GM18867 (cell line): ENCODE data around the gene PRELID3B.
A peak's percentile ranks its signal among the peaks of the same experiment; 100 is the strongest.
"Not testable (repeated sequence)": the region's sequence is repeated elsewhere in the genome, so short reads cannot be mapped to it uniquely, and the experiment has no call there.

Experiments used
- ATAC-seq: cut with Tn5 transposase; IDR thresholded peaks from one replicate; pipeline ENCODE4 v1.9.1; 2021; ENCODE audit warnings: mild to moderate bottlenecking, moderate library complexity; ENCODE audit not compliant: unreplicated experiment

Gene PRELID3B

DNA sequence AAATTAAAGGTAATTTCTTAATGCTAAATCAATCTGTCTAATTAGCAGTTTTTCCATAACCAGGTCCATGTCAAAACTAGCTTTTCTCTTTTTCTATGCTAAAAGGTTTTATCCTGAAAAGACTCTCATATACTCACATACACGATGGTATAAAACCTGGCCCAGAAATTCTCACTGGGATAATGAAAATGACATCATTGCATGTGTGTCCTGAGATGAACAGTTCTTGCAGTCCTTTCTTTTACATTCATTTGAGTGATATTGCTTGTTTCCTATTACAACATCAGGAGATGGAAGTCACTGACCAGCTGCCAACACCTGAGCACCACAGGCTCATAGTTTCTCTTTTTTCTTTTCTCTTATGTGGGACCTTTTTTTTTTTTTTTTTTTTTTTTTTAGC lies 7.9 kb upstream of the PRELID3B start:
- no peak for ATAC-seq

DNA sequence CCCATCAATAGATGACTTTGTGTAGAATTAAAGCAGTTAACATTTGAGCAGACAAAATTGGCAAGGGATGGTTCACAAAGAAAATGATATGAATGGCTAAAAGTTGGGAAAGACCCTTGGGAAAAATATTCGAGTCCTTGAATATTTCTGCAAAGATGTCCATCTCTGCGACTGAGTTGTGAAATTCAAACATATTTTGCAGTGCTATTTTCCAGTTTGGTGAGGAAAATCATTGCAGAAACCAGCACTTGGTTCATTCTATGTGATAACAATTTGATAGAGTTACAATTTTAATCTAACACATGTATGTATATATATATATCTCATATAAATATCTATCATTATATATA lies 6.1 kb upstream of the PRELID3B start:
- no peak for ATAC-seq

DNA sequence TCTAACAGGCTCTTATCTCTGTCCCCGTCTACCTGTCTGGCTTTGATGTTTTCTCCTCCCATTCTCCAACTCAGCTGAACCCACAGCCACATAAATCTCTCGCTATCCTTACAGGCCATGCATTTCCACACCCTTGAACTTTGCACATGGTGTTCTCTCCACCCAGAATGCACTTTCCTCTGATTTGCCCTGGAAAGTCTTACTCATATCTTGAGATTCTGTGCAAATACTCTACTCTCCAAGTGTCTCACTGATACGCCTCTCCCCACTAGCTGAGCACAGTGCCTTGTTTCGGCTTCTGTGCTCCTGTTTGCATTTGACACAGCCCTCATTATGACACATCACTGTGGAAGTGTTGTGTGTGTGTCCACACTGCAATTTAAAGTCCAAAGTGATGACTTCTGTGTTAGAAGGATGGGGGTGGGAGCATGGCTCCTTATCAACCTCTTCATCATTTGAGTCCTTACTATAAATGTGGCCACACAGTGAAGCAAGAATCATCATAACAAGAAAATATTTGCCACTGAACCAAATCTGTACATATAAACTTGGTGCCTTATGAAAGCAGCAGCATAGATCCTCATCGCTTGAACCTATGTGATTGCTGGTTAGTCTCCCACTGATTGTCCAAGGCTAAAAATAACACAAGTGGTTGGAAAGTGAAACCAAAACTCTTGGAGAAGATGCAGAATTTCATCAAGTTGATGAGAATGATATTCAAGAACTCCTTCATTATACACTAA lies 5.5 kb upstream of the PRELID3B start:
- ATAC-seq = no peak

DNA sequence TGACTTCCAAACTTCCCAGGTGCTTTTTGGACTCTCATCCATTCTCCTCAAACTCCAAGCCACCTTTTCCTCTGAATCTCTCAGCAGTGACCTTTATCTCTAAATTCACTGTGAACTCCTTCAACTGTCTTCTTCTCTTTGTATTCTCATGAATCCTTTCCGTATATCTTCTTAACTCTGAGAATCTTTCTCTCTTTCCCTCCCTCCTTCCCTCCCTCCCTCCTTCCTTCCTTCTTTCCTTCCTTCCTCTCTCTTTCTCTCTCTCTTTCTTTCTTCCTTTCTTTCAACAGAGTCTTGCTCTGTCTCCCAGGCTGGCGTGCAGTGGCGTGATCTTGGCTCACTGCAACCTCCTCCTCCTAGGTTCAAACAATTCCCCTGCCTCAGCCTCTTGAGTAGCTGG lies 4.3 kb upstream of the PRELID3B start:
- ATAC-seq = no peak

DNA sequence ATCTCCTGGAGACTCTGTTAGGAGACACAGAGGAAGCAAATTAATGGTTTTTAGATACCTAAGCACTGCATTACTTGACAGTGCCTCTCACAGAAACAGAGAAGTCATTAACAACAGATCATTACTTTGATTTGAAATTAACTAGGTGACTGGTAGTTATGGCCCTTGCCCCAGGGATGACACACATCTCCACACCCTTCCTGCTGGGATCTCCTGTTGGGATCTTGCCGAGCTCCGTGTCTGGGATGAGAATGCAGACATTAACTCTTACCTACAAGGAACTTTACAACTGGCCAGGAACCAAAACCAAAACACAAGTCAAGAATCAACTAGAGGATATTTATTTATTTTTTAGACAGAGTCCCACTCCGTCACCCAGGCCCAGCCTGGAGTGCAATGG lies 2.2 kb upstream of the PRELID3B start:
- no peak for ATAC-seq

DNA sequence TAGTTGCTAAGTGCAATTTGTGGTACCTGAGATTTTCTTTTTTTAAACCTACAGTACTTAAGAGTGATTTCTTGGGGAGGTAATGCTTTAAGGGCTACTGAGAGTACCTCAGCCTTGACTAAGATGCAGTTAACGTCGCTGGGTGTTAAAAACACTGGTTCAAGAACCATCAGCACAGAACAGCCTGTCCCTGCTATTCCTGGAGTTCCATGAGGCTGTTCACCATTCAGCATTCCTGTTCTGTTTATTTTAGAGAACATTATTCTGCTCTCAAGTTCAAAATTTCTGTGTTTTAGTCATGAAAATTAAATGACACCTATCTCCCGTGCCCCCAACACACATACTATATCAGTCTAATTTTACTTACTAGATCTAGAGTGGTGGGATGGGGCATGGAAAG lies 1.7 kb upstream of the PRELID3B start:
- ATAC-seq = no peak

DNA sequence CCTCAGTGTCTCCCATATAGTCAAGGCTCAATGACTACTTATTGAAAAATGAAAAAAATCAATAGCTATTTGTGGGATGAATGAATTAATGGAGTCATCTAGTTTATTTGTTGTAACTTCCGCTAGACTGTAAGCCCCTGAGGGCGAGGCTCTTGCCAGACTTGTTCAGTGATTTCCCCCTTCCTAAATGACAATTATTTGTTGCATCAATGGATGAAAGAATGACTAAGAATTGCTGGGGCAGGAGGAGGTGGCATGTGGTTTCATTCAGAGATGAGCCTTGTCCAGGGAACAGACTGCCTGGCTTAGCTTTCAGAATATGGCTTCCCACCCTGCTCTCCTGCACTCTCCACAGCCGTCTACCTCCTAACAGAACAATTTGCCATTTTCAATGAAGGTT lies 1.1 kb upstream of the PRELID3B start:
- no peak for ATAC-seq

DNA sequence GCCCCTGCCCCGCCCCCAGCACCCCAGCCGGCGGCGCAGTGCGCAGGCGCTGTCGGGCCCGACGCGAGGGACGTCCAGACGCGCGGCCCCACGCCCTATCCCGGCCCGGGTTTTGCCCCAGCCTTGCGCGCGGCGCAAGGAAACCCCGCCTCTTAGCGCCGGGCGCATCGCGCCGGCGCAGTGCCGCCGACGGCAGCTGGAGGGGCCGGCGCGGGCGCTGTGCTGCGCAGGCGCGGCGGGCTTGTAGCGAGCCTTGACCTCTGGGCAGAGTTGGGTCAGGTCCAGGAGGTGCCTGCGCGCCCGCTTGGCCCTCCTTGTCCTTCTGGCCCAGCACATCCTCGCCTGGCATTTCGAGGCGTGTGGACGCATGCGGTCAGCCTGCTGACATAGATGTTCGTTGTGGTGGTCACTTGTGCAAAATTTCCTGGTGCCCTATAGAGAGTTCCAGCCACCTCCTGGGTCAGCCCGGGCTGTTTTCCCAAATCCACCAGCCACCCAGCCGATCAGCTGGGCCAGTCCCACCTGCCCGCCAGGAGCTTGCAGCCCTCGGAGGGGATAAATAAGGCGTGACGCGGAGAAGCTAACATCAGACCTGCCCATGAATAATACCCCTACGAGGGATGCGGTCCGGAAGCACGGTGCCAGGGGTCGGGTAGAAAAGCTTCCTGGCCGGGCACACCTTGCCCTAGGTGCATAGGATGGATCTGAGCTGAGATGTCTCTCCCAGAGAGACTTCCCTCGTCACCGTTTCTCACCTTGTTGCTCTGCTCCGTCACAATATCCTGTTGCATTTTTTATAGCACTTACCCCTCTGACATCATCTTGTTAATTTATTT lies 428 bp upstream of the PRELID3B start:
- peak; percentile 91 for ATAC-seq

DNA sequence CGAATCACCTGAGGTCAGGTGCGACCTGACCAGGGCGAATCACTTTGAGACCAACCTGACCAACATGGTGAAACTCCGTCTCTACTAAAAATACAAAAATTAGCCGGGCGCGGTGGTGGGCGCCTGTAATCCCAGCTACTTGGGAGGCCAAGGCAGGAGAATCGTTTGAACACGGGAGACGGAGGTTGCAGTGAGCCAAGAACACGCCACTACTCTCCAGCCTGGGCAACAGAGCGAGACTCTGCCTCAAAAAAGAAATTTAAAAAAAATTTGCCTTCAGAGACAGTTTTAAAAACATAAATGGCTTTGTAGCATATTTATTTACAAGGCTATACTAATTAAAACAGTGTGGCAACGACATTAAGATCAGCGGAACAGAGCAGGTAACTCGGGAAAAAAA lies 1.1 kb downstream of the PRELID3B start:
- ATAC-seq = not testable (repeated sequence)

DNA sequence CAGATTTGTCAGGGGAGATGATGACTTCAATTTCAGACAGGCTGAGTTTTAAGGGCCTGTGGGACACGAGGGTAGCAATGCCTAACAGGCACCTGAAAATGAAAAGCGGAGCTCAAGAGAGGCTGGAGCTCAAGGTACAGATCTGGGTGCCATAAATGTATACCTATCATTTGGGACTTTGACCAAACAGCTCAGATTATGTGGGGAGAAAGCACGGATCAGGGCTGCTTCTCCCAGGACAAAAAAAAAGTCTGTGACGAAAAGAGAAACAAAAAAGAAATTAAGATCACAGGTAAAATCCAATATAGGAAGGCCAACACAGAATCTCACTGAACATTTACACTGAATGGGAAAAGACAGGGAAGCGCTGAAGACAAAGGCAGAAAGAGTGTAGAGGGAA lies 1.9 kb downstream of the PRELID3B start:
- ATAC-seq = no peak

DNA sequence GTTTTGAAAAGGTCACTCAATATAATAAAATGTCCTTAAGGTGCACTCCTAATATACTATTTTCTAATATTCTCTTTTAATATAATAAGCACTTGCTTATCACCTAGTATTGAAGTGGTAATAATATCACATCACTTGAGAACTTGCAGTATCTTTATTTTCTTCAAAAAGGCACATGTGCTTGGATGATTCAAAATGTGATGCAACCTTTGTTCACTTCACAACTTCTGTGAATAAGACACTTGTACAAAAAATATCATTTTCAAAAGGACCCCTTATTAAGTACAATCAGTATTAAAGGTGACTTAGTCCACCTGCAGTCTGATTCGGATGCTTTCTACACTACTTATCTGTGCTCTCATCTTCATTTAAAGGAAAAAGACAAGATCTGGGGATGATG lies 3.4 kb downstream of the PRELID3B start:
- ATAC-seq = no peak

DNA sequence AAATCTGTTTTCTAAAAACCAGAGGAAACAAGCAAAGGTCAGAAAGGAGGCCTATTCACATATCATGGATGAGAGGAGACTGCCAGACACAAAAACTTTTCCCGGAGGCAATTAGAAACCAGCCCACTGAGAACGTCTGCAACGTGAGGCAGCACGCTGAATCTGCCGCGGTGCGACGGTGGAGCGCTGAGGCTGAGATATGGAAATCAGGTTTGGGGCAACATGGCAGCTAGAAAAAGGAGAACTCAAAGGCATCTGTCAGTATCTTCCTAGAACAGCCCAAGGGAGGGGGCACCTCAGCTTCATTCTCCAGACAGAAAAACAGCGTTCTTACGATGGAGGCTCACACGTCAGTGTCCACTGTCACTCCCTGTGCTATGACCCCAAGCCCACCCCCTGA lies 5.2 kb downstream of the PRELID3B start:
- ATAC-seq = no peak

DNA sequence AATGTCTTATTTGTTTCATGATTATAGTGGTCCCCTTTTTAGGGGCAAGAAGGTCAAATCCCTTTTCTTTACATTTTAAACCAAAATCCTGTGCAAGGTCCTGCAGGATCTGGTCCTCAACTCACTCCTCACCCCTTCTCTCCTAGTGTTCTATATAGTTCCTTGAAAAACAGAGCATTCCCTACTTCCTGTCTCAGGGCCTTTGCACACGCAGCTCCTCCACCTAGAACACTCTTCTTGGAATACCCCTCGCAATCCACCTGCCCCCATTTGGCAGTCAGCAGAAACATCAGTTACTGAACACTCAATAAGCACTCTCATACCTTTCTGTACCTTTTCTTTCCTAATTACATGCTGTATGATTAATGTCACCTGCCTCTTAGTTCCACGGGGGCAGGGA lies 7.2 kb downstream of the PRELID3B start:
- ATAC-seq = no peak

DNA sequence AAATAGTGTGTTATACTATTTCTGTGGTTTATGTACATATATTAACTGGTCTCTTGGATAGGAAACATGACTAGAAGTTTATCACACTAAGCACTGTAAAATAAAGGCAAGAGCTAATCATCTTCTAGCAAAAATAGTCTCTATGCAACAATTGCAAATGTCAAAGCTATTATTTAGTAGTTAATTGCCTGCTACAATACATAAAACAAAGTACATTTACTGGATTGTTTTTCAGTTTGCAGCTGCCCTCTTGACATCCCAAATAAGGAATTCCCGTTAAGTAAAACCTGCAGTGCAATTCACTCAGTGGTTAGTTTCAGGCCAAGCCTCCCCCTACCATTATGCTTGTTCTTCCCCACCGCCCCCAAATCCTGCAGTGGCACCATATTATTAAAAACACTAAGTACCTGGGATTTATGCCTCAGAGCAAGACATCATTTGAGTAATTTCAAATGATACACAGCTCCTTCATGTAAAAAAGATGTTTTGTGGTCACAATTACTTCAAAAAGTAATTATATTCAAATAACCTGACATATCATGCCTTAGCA lies 8.9 kb downstream of the PRELID3B start:
- ATAC-seq = no peak

DNA sequence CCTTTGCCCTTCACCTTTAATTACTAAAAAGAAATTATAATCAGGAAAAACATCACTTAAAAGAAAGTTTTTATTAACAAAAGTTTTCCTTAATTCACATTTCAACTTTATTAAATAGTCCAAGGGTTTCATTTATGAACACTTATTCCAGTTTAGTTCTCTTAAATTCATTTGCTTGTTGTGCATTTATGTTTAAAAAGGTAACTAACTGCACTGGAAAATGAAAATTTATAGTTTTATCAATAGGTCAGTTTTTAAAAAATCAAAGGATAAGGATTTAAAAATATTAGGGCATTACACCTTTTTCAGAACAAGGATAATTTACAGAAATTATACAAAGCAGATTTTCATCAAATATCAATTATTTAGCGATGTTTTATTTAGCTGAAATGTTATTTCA lies 9.5 kb downstream of the PRELID3B start:
- ATAC-seq = no peak

DNA sequence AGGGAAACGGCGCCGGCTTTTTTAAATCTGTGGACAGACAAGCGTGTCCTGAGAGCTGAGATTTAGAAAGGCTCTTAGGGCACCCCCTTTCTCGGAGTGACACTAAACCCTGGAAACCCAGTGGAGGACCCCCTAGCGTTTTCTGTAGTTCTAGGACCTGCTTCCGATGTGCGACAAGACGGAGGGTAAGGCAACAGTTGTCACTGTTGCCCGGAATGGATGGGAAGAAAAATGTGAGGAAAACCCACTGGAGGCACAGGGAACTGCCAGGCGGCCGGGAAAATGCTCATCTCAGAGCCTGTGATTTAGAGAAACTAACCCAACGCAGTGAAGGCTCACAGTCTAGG lies 9.9 kb downstream of the PRELID3B start:
- no peak for ATAC-seq

DNA sequence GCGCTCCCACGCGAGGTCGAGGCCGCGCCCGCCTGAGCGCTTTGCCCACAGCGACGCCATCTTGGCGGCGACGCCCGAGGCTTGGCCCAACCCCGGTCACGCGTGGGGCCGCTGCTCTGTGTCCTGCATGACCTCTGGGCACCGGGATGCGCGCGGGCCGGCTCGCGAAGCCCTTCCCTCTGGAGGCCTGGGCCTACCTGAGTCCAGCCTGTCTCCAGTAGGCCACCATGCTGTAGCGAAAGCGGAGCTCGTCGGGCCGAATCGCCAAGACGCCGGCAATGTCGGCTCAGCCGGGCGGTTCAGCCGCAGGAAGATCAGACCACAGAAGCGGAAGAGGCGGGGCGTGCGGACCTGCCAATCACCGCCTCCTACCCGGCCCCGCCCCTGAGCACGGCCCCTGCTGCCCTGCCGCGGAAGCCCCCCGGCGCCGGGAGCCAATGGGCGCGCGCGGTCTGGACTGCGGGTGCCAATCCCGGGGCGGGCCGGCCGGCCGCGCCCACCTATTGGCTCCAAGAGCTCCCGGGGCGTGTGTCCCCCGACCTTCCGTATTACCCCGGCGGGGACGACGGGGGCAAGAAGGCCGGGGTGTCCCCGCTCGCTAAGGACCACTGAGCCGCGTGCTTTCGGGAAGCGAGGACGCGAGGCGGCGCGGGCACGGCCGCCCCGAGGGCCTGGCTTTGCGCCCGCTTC lies 10.4 kb downstream of the PRELID3B start, which contains the start of gene ATP5F1E:
Gene ATP5F1E, minus strand, starts transcription at position 313 of the 690 bp plus-strand sequence. Its CDS starts 84 bp downstream, at position 229.
- peak; percentile 93 for ATAC-seq

DNA sequence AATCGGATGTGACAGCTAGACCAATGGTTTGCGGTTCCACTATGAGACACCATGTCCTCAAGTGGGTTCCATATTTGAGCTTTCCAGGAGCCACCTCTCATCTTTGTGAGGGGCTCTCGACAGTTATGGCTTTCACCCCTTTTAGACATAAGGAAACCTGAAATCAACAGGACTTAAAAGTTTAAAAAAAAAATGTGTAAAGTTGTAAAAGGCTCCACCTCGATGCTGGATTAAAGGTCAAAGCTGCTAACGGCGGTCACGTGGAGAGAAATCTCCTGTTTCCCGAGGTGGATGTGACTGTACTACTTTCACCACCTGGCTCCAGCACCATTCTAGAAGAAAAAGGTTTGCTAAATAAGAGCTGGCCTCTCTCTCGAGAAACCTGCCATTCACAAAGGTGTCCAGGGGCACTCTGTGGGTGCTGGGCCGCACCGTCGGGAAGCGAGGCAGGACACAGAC lies 11.0 kb downstream of the PRELID3B start:
- no peak for ATAC-seq

DNA sequence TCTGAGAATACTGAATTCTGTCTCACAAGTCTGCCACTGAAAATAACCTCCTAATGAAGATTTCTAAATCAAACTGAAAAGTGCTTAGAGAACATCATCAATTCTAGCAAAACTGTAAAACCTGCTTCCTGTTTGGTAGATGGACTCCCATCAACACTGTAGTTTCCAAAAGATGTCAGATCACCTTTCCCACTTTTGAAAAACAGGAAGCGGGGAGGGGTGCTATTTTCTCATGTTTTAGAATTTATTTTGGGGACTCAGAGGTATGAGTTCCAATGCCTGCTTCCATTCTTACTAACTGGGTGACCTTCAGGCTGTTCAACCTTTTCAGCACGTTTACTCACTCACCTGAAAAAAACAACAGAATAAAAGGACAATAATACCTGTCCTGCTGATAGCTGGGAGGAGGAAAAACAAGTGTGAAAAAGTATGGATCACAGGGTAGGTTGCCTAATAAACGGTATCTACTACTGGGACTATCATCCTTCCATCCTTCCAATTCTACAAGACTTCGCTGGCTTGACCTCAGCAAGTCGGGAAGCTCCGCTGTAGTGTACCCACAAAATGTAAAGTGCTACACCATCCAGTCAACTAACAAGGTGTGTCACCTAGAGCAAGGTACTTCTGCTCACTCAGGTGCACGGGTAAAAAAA lies 11.5 kb downstream of the PRELID3B start:
- ATAC-seq = no peak

DNA sequence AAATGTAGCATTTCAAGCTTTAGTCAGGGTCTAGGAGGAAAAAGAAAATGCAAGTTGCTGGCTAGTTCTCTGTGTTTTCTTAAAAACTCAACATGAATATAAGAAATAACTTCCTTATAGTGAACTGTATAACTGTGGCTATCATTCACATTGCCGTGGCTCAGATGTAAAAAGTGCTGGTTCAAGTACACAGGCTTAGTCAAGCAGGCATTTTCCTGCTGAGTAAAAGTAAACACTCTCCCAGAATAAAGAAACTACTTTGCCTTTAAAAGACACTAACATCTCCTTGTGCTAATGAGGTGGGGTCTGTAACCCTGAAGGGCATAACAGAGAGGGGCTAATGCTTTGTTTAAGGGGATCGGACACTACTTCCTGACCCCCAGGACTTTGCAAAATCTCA lies 13.8 kb downstream of the PRELID3B start:
- no peak for ATAC-seq

DNA sequence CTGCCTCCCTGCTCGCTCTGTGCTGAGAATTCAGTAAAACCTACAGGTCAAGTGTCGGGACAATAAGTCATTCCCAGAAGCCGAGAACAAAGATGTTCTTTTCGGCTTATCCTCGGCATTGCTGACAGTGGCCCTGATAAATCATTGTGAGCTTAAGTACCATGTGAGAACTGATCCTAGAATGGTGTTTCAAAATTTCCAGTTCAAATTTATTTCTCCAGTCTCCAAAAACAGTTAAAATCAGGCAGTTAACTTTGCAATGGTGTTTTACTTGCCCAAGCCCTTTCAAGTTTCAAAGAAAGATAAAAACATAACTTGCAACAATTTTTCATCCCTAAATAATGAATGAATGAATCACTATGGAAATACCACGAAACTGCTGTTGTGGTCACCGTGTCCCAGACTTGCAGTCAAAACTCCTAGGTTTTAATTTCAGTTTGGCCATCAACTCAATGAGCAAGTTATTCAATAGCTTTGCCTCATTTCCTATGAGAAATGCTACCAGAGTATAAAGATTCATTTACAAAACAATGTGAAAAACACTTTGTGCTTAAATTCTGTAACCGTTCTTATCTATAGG lies 14.8 kb downstream of the PRELID3B start:
- ATAC-seq = no peak
